KOPT-K1 (cell line): ENCODE results near the gene SRSF3.
"Not testable (repeated sequence)": the region's sequence is repeated elsewhere in the genome, so short reads cannot be mapped to it uniquely, and the experiment has no call there.

Source experiments
- H3K27ac ChIP-seq: fragments of 200-600 bp; sonication (generic); 2 replicates; pipeline ENCODE4 v1.5.1; 2016; ENCODE audit warnings: antibody characterized with exemption, mild to moderate bottlenecking, low read depth, low read length; ENCODE audit not compliant: poor library complexity, severe bottlenecking
- H3K36me3 ChIP-seq: fragments of 200-600 bp; sonication (generic); 2 replicates; pipeline ENCODE4 v1.5.1; 2017; ENCODE audit warnings: antibody characterized with exemption, mild to moderate bottlenecking, low read length, moderate library complexity; ENCODE audit not compliant: insufficient read depth
- H3K9me3 ChIP-seq: fragments of 200-600 bp; sonication (generic); 2 replicates; pipeline ENCODE4 v1.5.1; 2017; ENCODE audit warnings: antibody characterized with exemption, low read length, mild to moderate bottlenecking; ENCODE audit not compliant: insufficient read depth, poor library complexity, severe bottlenecking

The SRSF3 gene

GRCh38 chr6:36636283-36636682, 42.1 kb downstream of the SRSF3 start:
- Histone ChIP-seq H3K9me3 (no peaks in the 10 kb centered on the region), H3K36me3 (no peaks in the 10 kb centered on the region), H3K27ac (no peak overlapping the region)

- H3K27ac ChIP-seq = no peak overlapping the region
- no peaks in the 10 kb centered on the region for H3K36me3 ChIP-seq
These were observed 42.7 kb downstream of the SRSF3 start for GRCh38 chr6:36636687-36637418.

GRCh38 chr6:36638579-36638978, 44.4 kb downstream of the SRSF3 start:
- no peaks in the 10 kb centered on the region for H3K9me3 ChIP-seq
- H3K36me3 ChIP-seq = no peaks in the 10 kb centered on the region
- H3K27ac ChIP-seq = no peak overlapping the region

More at GRCh38 chr6:36636687-36637418, 42.7 kb downstream of the SRSF3 start:
- no peaks in the 10 kb centered on the region for H3K9me3 ChIP-seq

GRCh38 chr6:36639171-36639808, 45.1 kb downstream of the SRSF3 start:
- H3K27ac ChIP-seq = no peak overlapping the region
- no peaks in the 10 kb centered on the region for H3K9me3 ChIP-seq
- H3K36me3 ChIP-seq = no peaks in the 10 kb centered on the region

GRCh38 chr6:36641543-36641942, 47.4 kb downstream of the SRSF3 start:
- H3K27ac ChIP-seq = no peak overlapping the region
- no peaks in the 10 kb centered on the region for H3K36me3 ChIP-seq
- H3K9me3 ChIP-seq = no peaks in the 10 kb centered on the region

GRCh38 chr6:36642913-36643817, 49.0 kb downstream of the SRSF3 start:
- Histone ChIP-seq H3K36me3 (no peaks in the 10 kb centered on the region), H3K9me3 (no peaks in the 10 kb centered on the region), H3K27ac (no peak overlapping the region)

GRCh38 chr6:36643977-36644376, 49.8 kb downstream of the SRSF3 start:
- H3K36me3 ChIP-seq = no peaks in the 10 kb centered on the region
- H3K27ac ChIP-seq = no peak overlapping the region
- H3K9me3 ChIP-seq = no peaks in the 10 kb centered on the region

- Histone ChIP-seq H3K27ac (no peak overlapping the region), H3K36me3 (no peaks in the 10 kb centered on the region), H3K9me3 (no peaks in the 10 kb centered on the region)
These were observed 54.9 kb downstream of the SRSF3 start for GRCh38 chr6:36649086-36649485.

- Histone ChIP-seq H3K36me3 (no peaks in the 10 kb centered on the region), H3K27ac (no peak overlapping the region)
These were observed 55.7 kb downstream of the SRSF3 start for GRCh38 chr6:36649701-36650484.

GRCh38 chr6:36650848-36651478, 56.8 kb downstream of the SRSF3 start:
- Histone ChIP-seq H3K27ac (no peak overlapping the region), H3K9me3 (no peaks in the 10 kb centered on the region), H3K36me3 (no peaks in the 10 kb centered on the region)

More at GRCh38 chr6:36649701-36650484, 55.7 kb downstream of the SRSF3 start:
- no peaks in the 10 kb centered on the region for H3K9me3 ChIP-seq

- H3K9me3 ChIP-seq = no peaks in the 10 kb centered on the region
- no peak overlapping the region for H3K27ac ChIP-seq
- no peaks in the 10 kb centered on the region for H3K36me3 ChIP-seq
These were observed 57.7 kb downstream of the SRSF3 start for GRCh38 chr6:36651659-36652379.

- H3K27ac ChIP-seq, H3K36me3 ChIP-seq, H3K9me3 ChIP-seq: not testable (repeated sequence)
These were observed 60.3 kb downstream of the SRSF3 start for GRCh38 chr6:36654469-36654868.
